ENCODE measurements around the gene CALML5. TPM values are rescaled to one million over a fixed set of nuclear protein-coding genes. Genes with fewer than 3 reads are reported as not detected.
A peak's percentile ranks its signal among the peaks of the same experiment; 100 is the strongest.

Gene CALML5, protein sequence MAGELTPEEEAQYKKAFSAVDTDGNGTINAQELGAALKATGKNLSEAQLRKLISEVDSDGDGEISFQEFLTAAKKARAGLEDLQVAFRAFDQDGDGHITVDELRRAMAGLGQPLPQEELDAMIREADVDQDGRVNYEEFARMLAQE
- total RNA-seq = not detected
- long read RNA-seq, donor 1 = 0 reads
- long read RNA-seq, donor 2 = 0 reads

DNA sequence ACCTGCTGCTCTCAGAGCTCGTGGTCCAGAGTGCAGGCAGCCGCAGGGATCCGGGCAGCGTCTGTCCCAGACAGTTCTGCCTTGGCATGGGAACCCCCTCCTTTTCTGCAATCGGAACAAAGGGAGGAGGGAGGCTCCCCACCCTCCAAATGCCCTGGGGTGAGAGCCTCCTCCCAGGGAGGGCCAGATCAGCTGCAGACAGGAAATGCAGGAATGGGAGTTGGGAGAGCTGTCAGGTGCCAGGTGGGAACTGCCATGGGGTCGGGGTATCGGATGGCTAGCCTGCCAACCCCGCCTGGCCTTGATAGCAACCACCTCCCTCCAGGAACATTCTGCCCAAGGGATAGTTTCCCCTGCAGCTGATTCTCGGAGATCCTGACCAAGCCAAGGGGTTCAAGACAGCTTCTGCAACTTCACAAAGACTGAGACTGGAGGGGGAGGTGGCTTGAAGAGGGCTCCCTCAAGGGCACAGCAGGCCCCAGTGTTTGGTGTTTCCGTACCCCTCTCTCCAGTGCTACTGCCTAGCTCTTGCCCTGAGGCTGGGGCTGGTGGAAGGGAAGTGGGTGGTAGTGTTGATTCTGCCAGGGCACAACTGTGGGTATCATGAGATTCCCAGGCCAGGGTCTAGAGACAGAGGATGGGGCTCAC lies at the start of gene CALML5:
Gene CALML5, minus strand, starts transcription at position 78 of the 648 bp plus-strand sequence. CDS start 132 bp downstream, outside the sequence.
- Histone ChIP-seq H3K4me3 (no peak within 1 kb of the TSS), H3K9me3 (no peaks in the 10 kb centered on the region), H3K36me3 (ENCODE audit: low read depth) (no peaks in the 10 kb centered on the region), H3K4me1 (ENCODE audit: low read depth) (peaks cover 6% of the 10 kb centered on the region)
- no peak for DNase-seq
- TF ChIP-seq, protein P1, sequence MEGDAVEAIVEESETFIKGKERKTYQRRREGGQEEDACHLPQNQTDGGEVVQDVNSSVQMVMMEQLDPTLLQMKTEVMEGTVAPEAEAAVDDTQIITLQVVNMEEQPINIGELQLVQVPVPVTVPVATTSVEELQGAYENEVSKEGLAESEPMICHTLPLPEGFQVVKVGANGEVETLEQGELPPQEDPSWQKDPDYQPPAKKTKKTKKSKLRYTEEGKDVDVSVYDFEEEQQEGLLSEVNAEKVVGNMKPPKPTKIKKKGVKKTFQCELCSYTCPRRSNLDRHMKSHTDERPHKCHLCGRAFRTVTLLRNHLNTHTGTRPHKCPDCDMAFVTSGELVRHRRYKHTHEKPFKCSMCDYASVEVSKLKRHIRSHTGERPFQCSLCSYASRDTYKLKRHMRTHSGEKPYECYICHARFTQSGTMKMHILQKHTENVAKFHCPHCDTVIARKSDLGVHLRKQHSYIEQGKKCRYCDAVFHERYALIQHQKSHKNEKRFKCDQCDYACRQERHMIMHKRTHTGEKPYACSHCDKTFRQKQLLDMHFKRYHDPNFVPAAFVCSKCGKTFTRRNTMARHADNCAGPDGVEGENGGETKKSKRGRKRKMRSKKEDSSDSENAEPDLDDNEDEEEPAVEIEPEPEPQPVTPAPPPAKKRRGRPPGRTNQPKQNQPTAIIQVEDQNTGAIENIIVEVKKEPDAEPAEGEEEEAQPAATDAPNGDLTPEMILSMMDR (IDR thresholded peaks at IDR 0.05) = no peak
- intact Hi-C loops (cut with DNase I, micrococcal nuclease) = no loop called here
- ATAC-seq = no peak

DNA sequence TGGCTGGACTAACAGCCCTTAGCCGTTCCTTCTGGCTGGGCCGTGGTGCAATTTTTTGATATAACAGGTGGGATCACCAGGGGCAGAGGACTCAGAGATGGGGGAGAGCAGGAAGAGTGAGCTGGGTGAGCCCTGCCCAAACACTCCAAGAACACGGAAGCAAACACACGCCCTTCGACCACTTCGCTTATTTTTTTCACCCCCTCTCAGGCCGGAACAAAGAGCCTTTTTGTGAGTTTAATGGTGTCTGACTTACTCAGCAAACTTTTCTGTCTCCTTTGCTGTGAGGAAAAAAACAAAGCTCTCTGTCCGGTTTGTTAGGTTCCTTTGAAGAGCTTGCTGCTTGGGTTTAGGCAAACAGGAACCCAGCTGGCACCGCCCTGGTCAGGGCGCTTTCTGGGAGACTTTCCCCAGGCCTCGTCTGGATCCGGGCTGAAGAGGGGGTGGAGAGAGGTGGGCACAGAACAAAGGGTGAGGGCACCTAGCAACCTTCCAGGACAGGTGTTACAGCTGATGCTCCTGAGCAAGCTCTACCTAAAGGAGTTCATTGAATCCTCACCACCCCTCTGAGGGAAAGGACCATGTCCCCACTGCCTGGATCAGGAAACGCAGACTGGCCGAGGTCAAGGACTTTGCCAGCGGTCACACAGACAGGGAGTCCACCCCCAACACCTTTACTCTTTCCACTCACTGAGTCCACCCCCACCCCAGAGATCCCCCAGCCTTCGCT lies 48.7 kb upstream of the CALML5 start:
- Histone ChIP-seq H3K4me3 (no peak overlapping the region), H3K4me1 (ENCODE audit: low read depth) (peaks cover 66% of the 10 kb centered on the region), H3K36me3 (ENCODE audit: low read depth) (no peaks in the 10 kb centered on the region), H3K9me3 (no peaks in the 10 kb centered on the region)
- intact Hi-C loops (cut with DNase I, micrococcal nuclease) = loop anchor here in 1 of 2 donors (5.0 kb wide), 1 partner anchor 101 kb away; no protein-coding TSS in a partner anchor
- DNase-seq = peak; percentile 66 to 73 (median 67)
- peak; percentile 51 for ATAC-seq
- TF ChIP-seq, protein P1 (IDR thresholded peaks at IDR 0.05) = no peak

DNA sequence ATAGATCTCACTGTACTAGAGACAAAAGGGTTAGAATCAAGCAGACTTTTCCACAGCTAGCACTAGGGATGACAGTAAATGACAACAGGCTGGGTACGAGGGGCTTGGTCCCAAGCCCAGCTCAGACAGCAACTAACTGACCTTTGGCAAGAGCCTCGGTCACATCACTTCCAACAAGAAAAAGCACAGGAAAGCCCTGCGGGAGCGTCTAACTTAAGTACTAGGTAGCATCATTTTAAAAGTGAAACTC lies 48.2 kb upstream of the CALML5 start:
- intact Hi-C loops (cut with DNase I, micrococcal nuclease) = loop anchor here in 1 of 2 donors (5.0 kb wide), 1 partner anchor 100 kb away; no protein-coding TSS in a partner anchor
- no peaks in the 10 kb centered on the region for H3K36me3 ChIP-seq (ENCODE audit: low read depth)
- no peak overlapping the region for H3K4me3 ChIP-seq
- H3K9me3 ChIP-seq = no peaks in the 10 kb centered on the region
- H3K4me1 ChIP-seq (ENCODE audit: low read depth) = peaks cover 66% of the 10 kb centered on the region
- DNase-seq (no peak), ATAC-seq (no peak)
- TF ChIP-seq, protein P1 (IDR thresholded peaks at IDR 0.05) = no peak

DNA sequence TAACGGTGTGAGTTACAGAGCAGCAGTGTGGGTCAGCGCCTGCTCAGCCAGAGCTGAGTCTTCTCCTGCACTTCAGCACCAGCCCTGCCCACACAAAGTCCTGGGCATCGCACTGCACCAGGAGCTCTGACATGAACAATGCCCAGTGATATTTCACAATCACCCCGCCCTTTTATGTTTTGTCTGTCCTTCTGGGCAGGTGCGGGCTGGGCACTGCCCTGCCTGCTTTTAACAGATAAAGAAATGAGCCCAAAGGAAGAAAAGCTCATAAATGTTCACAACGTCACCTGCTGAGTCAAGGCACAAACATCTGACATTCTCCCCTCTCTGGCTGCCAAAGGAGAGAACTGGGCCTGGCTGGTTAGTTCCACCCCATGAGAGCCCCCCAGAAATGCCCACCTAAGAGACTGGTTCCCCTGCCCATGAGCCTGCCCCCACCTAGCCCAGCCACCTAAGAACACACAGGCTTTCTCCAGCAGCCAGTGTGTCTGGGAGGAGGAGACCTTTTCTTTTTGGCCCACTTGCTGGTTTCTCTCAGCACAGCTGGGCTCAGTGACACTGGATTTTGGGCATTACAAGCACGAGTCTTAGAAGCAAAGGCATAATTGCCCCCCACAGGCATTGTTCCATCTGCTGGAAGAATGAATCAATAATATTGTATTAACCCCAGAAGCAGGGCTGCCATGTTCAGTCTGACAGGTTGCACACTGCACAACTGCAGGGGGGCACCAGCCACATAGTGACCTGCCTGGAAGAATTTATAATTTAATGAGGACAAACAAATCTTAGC lies 47.7 kb upstream of the CALML5 start:
- no peaks in the 10 kb centered on the region for H3K9me3 ChIP-seq
- ATAC-seq (peak; percentile 65), DNase-seq (peak; percentile 85 to 89 (median 88))
- peaks cover 66% of the 10 kb centered on the region for H3K4me1 ChIP-seq (ENCODE audit: low read depth)
- intact Hi-C loops (cut with DNase I, micrococcal nuclease) = loop anchor here in 1 of 2 donors (5.0 kb wide), 1 partner anchor 100 kb away; no protein-coding TSS in a partner anchor
- no peaks in the 10 kb centered on the region for H3K36me3 ChIP-seq (ENCODE audit: low read depth)
- TF ChIP-seq, protein P1 (IDR thresholded peaks at IDR 0.05) = no peak
- no peak overlapping the region for H3K4me3 ChIP-seq

Measured in mucosa of descending colon (tissue), 3 donors.